Thoracic aorta (tissue), 2 donors: ENCODE data around the gene XRCC5. TPM values are rescaled to one million over a fixed set of nuclear protein-coding genes. Genes with fewer than 3 reads are reported as not detected.
"Not testable (repeated sequence)": the region's sequence is repeated elsewhere in the genome, so short reads cannot be mapped to it uniquely, and the experiment has no call there.

Experiments
- ATAC-seq: fragments of 150-250 bp; one replicate; pipeline ENCODE4 v1.8.0; 2017; ENCODE audit warnings: low read depth; ENCODE audit not compliant: insufficient number of reproducible peaks, low FRiP score
- DNase-seq: peaks from one replicate; pipeline ENCODE4 v3.0.0-alpha.2; 2020; ENCODE audit warnings: low spot score
- H3K27ac ChIP-seq, 2 donors: fragments of 200-600 bp; sonication (generic); 1 replicate in 1 of 2; 2 replicates in 1 of 2; pipeline ENCODE4 v1.5.1; 2016; ENCODE audit warnings: mild to moderate bottlenecking in 2 of 2, moderate library complexity in 2 of 2
- H3K27me3 ChIP-seq: fragments of 200-600 bp; sonication (generic); replicated peaks from 2 replicates; pipeline ENCODE4 v1.6.0; 2016; ENCODE audit warnings: mild to moderate bottlenecking; ENCODE audit not compliant: insufficient read depth
- H3K36me3 ChIP-seq: fragments of 200-600 bp; sonication (generic); one replicate; pipeline ENCODE4 v1.5.1; 2016
- H3K4me1 ChIP-seq, 2 donors: fragments of 200-600 bp; sonication (generic); 1 replicate in 1 of 2; 2 replicates in 1 of 2; pipeline versions ENCODE4 v1.5.1 to v1.6.0; 2016; ENCODE audit warnings: low read depth in 2 of 2, mild to moderate bottlenecking in 1 of 2; ENCODE audit not compliant: control insufficient read depth in 1 of 2
- H3K4me3 ChIP-seq: fragments of 200-600 bp; sonication (generic); 2 replicates; pipeline ENCODE4 v1.5.1; 2016; ENCODE audit warnings: mild to moderate bottlenecking
- H3K9me3 ChIP-seq: fragments of 200-600 bp; sonication (generic); 2 replicates; pipeline ENCODE4 v1.5.1; 2016
- total RNA-seq, 2 donors: library from RNA; depleted of rRNA; stranded (reverse); fragments of >200 nt; gene quantifications; one replicate each; pipeline versions ENCODE4 v1.1.0 to v1.2.3, GENCODE V29; 2016
- TF ChIP-seq, protein P1 (sequence below): fragments of 200-600 bp; sonication (generic); IDR thresholded peaks from one replicate; pipeline ENCODE4 v1.5.1; 2019; ENCODE audit warnings: antibody characterized with exemption

XRCC5 gene
- total RNA-seq, 2 donors from 2014 or later = 137 to 152 TPM

DNA sequence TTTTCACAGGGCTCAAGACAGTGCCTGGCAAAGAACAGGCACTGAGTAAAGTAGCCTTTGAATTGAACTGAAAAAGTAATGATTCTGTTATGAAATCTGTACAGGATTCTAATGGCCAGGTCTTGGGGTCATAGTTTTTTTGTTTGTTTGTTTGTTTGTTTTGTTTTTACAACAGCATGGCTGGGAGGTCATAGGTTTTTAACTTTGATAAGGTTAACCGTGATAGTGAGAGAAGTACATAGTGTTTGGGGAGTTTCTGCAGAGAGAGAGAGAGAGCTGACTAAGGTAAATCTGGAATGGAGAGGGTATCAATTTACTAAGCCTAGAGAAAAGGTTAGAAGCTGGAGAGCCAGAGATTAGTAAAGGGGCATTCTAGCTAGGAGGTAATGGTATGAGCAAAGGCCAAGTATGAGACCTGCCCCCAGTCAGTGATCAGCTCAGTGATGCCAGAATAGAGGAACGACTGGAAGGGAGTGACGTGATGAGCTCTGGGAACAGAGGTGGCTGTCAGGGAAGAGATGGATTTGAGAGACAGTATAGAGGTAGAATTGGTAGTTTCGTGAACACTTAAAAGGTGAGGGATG is 25.9 kb downstream of the XRCC5 start:
- Histone ChIP-seq H3K9me3 (no peaks in the 10 kb centered on the region), H3K4me3 (no peak overlapping the region), H3K4me1 (no peaks in the 10 kb centered on the region), H3K27ac (no peak overlapping the region), H3K36me3 (peaks cover 75% of the 10 kb centered on the region), H3K27me3 (no peaks in the 10 kb centered on the region)
- no peak for DNase-seq
- no peak for ATAC-seq
- TF ChIP-seq, protein P1, sequence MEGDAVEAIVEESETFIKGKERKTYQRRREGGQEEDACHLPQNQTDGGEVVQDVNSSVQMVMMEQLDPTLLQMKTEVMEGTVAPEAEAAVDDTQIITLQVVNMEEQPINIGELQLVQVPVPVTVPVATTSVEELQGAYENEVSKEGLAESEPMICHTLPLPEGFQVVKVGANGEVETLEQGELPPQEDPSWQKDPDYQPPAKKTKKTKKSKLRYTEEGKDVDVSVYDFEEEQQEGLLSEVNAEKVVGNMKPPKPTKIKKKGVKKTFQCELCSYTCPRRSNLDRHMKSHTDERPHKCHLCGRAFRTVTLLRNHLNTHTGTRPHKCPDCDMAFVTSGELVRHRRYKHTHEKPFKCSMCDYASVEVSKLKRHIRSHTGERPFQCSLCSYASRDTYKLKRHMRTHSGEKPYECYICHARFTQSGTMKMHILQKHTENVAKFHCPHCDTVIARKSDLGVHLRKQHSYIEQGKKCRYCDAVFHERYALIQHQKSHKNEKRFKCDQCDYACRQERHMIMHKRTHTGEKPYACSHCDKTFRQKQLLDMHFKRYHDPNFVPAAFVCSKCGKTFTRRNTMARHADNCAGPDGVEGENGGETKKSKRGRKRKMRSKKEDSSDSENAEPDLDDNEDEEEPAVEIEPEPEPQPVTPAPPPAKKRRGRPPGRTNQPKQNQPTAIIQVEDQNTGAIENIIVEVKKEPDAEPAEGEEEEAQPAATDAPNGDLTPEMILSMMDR = no peak

DNA sequence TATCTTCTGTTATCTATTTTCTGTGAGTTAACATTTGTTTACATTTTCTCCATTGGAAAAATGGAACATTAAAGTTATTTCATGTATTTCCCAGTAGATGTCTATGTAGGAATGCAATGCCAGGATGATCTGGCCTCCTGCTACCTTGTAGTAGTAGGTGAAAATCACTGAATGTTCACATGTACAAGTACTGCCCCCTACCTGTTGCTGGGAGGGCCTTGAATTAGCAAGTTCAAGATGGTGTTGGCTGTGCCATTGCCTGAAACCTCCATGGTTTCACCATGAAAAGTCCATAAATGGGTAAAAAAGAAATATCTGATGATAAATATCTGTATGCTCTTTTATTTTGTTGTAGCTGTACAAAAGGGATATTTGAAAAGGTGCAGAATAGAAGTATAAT is 30.7 kb downstream of the XRCC5 start:
- H3K27ac ChIP-seq = no peak overlapping the region
- no peak for ATAC-seq
- no peaks in the 10 kb centered on the region for H3K27me3 ChIP-seq
- no peaks in the 10 kb centered on the region for H3K4me1 ChIP-seq
- H3K4me3 ChIP-seq = no peak overlapping the region
- TF ChIP-seq, protein P1 = no peak
- no peak for DNase-seq
- peaks cover 77% of the 10 kb centered on the region for H3K36me3 ChIP-seq
- no peaks in the 10 kb centered on the region for H3K9me3 ChIP-seq

DNA sequence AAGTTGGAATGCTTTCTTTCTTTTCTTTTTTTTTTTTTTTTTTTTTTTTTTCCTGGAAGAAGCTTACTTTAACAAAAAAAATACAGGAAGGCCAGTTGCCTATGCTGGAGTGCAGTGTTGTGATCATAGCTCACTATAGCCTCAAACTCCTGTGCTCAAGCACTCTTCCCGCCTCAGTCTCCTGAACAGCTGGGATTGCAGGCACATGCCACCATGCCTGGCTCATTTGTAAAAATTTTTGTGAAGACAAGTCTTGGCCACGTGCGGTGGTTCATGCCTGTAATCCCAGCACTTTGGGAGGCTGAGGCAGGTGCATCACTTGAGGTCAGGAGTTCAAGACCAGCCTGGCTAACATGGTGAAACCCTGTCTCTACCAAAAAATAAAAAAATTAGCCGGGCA is 32.4 kb downstream of the XRCC5 start:
- H3K4me1 ChIP-seq, H3K9me3 ChIP-seq, H3K27ac ChIP-seq, DNase-seq, H3K27me3 ChIP-seq, H3K4me3 ChIP-seq, ATAC-seq: not testable (repeated sequence)
- H3K36me3 ChIP-seq = peaks cover 70% of the 10 kb centered on the region

DNA sequence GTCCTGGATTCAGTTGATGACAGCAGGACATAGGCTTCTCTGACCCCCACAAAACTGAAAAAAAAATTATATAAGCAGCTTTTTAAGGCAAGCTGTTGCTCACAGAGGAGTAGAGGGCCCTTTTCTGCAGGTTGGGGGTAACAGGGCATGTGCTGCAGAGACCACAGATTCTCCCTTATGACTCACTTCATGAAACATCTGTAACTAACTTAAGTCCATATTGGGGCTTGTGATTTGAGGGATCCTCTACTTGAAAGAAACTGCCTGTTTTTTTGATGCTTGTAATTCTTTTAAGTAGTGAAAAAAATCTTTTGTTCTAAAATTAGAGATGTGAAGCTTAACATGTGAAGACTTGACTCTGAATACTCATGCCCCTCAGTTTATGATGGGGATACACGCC is 33.4 kb downstream of the XRCC5 start:
- H3K4me1 ChIP-seq = no peaks in the 10 kb centered on the region
- DNase-seq = no peak
- no peaks in the 10 kb centered on the region for H3K9me3 ChIP-seq
- H3K36me3 ChIP-seq = peaks cover 71% of the 10 kb centered on the region
- TF ChIP-seq, protein P1 = no peak
- H3K27me3 ChIP-seq = no peaks in the 10 kb centered on the region
- no peak overlapping the region for H3K4me3 ChIP-seq
- no peak for ATAC-seq
- H3K27ac ChIP-seq = no peak overlapping the region

DNA sequence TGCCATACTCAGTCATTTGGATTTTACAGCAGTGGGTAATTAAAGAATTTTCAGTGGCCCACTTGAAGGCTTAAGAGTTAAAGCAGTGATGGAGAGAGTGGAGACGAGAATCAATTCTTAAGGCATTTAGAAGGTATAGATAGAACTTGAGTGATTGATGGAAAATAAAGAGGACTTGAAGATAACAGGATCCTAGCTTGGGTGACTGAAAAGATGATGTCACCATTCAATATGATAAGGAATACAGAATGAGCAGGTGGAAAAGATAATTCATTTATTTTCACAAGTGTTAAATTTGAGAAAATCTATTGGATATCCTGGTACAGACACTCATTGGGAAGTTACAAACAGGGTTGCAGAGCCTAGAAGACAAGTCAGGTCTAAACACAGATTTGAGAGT is 35.2 kb downstream of the XRCC5 start:
- TF ChIP-seq, protein P1 = no peak
- no peaks in the 10 kb centered on the region for H3K4me1 ChIP-seq
- H3K27ac ChIP-seq = no peak overlapping the region
- no peaks in the 10 kb centered on the region for H3K27me3 ChIP-seq
- H3K4me3 ChIP-seq = no peak overlapping the region
- no peaks in the 10 kb centered on the region for H3K9me3 ChIP-seq
- DNase-seq (no peak), ATAC-seq (no peak)
- H3K36me3 ChIP-seq = peaks cover 58% of the 10 kb centered on the region

DNA sequence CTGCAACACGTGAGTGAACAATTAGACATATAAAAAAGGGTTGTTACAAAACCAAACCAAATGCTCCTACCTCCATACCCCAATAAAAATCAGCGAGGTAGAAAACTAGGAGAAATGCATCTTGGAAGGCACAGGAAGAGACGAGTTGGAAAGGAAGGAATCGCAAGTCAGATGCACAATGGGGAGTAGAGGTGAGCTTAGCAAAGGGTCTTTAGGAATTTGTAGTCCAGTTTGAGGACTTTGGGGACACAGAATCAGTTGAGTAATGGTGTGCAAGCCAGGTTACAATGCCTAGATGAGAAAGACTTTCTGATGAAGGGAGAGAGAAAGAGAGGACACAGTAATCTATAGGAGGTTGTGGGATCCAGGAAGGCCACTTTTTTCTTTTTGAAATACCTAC is 35.7 kb downstream of the XRCC5 start:
- DNase-seq (no peak), ATAC-seq (no peak)
- Histone ChIP-seq H3K9me3 (no peaks in the 10 kb centered on the region), H3K4me3 (no peak overlapping the region), H3K36me3 (peaks cover 58% of the 10 kb centered on the region), H3K27me3 (no peaks in the 10 kb centered on the region), H3K27ac (no peak overlapping the region), H3K4me1 (no peaks in the 10 kb centered on the region)
- TF ChIP-seq, protein P1 = no peak
